Measurements from ENCODE around the gene PGGHG. TPM values are rescaled to one million over a fixed set of nuclear protein-coding genes. Genes with fewer than 3 reads are reported as not detected.

PGGHG gene
- total RNA-seq, 1 donor from 2014 or later = 2.6 TPM

GRCh38 chr11:253160-253885, 35.6 kb upstream of the PGGHG start:
- Histone ChIP-seq H3K4me3 (ENCODE audit: low read length in 3 of 3) (no peak overlapping the region), H3K9ac (ENCODE audit: low read depth in 1 of 3, low read length in 3 of 3) (peak overlapping the region in 1 of 3 donors; percentile 33), H3K36me3 (ENCODE audit: control insufficient read depth in 3 of 3, insufficient read depth in 3 of 3, low read length in 3 of 3) (peaks cover 40 to 52% (median 45%) of the 10 kb centered on the region in 3 donors), H3K9me3 (ENCODE audit: control insufficient read depth in 3 of 3, low read length in 3 of 3) (no peaks in the 10 kb centered on the region), H3K4me1 (ENCODE audit: control insufficient read depth in 3 of 3, insufficient read depth in 3 of 3, low read length in 3 of 3) (no peaks in the 10 kb centered on the region), H3K27ac (ENCODE audit: low read depth, low read length) (no peak overlapping the region), H3K27me3 (ENCODE audit: control insufficient read depth in 3 of 3, insufficient read depth in 3 of 3, low read length in 3 of 3) (no peaks in the 10 kb centered on the region)

- peaks cover 0 to under 1% (median 0%) of the 10 kb centered on the region in 3 donors for H3K27me3 ChIP-seq (ENCODE audit: control insufficient read depth in 3 of 3, insufficient read depth in 3 of 3, low read length in 3 of 3)
- peak overlapping the region in 1 of 3 donors; percentile 33 for H3K9ac ChIP-seq (ENCODE audit: low read depth in 1 of 3, low read length in 3 of 3)
- H3K4me1 ChIP-seq (ENCODE audit: control insufficient read depth in 3 of 3, insufficient read depth in 3 of 3, low read length in 3 of 3) = no peaks in the 10 kb centered on the region
- no peaks in the 10 kb centered on the region for H3K9me3 ChIP-seq (ENCODE audit: control insufficient read depth in 3 of 3, low read length in 3 of 3)
- H3K4me3 ChIP-seq (ENCODE audit: low read length in 3 of 3) = no peak overlapping the region
- H3K36me3 ChIP-seq (ENCODE audit: control insufficient read depth in 3 of 3, insufficient read depth in 3 of 3, low read length in 3 of 3) = peaks cover 36 to 46% (median 40%) of the 10 kb centered on the region in 3 donors
- no peak overlapping the region for H3K27ac ChIP-seq (ENCODE audit: low read depth, low read length)
Observed at GRCh38 chr11:253886-254270, 35.0 kb upstream of the PGGHG start.

GRCh38 chr11:255176-255575, 33.8 kb upstream of the PGGHG start:
- Histone ChIP-seq H3K36me3 (ENCODE audit: control insufficient read depth in 3 of 3, insufficient read depth in 3 of 3, low read length in 3 of 3) (peaks cover 30 to 35% (median 30%) of the 10 kb centered on the region in 3 donors), H3K9ac (ENCODE audit: low read depth in 1 of 3, low read length in 3 of 3) (no peak overlapping the region), H3K9me3 (ENCODE audit: control insufficient read depth in 3 of 3, low read length in 3 of 3) (no peaks in the 10 kb centered on the region), H3K4me1 (ENCODE audit: control insufficient read depth in 3 of 3, insufficient read depth in 3 of 3, low read length in 3 of 3) (no peaks in the 10 kb centered on the region), H3K4me3 (ENCODE audit: low read length in 3 of 3) (no peak overlapping the region), H3K27me3 (ENCODE audit: control insufficient read depth in 3 of 3, insufficient read depth in 3 of 3, low read length in 3 of 3) (peaks cover 0 to 10% (median 0%) of the 10 kb centered on the region in 3 donors), H3K27ac (ENCODE audit: low read depth, low read length) (no peak overlapping the region)

GRCh38 chr11:255816-256215, 33.1 kb upstream of the PGGHG start:
- H3K27ac ChIP-seq (ENCODE audit: low read depth, low read length) = no peak overlapping the region
- no peak overlapping the region for H3K4me3 ChIP-seq (ENCODE audit: low read length in 3 of 3)
- H3K36me3 ChIP-seq (ENCODE audit: control insufficient read depth in 3 of 3, insufficient read depth in 3 of 3, low read length in 3 of 3) = peaks cover 24 to 29% (median 24%) of the 10 kb centered on the region in 3 donors
- H3K4me1 ChIP-seq (ENCODE audit: control insufficient read depth in 3 of 3, insufficient read depth in 3 of 3, low read length in 3 of 3) = no peaks in the 10 kb centered on the region
- peak overlapping the region in 1 of 3 donors; percentile 11 for H3K9ac ChIP-seq (ENCODE audit: low read depth in 1 of 3, low read length in 3 of 3)
- H3K9me3 ChIP-seq (ENCODE audit: control insufficient read depth in 3 of 3, low read length in 3 of 3) = no peaks in the 10 kb centered on the region
- peaks cover 0 to 10% (median 0%) of the 10 kb centered on the region in 3 donors for H3K27me3 ChIP-seq (ENCODE audit: control insufficient read depth in 3 of 3, insufficient read depth in 3 of 3, low read length in 3 of 3)

- Histone ChIP-seq H3K27ac (ENCODE audit: low read depth, low read length) (no peak overlapping the region), H3K36me3 (ENCODE audit: control insufficient read depth in 3 of 3, insufficient read depth in 3 of 3, low read length in 3 of 3) (peaks cover 12 to 16% (median 13%) of the 10 kb centered on the region in 3 donors), H3K27me3 (ENCODE audit: control insufficient read depth in 3 of 3, insufficient read depth in 3 of 3, low read length in 3 of 3) (peaks cover 0 to 10% (median 0%) of the 10 kb centered on the region in 3 donors), H3K9ac (ENCODE audit: low read depth in 1 of 3, low read length in 3 of 3) (no peak overlapping the region), H3K9me3 (ENCODE audit: control insufficient read depth in 3 of 3, low read length in 3 of 3) (no peaks in the 10 kb centered on the region), H3K4me3 (ENCODE audit: low read length in 3 of 3) (no peak overlapping the region), H3K4me1 (ENCODE audit: control insufficient read depth in 3 of 3, insufficient read depth in 3 of 3, low read length in 3 of 3) (no peaks in the 10 kb centered on the region)
Observed at GRCh38 chr11:256952-257737, 31.8 kb upstream of the PGGHG start.

GRCh38 chr11:257766-258493, 31.0 kb upstream of the PGGHG start:
- no peaks in the 10 kb centered on the region for H3K9me3 ChIP-seq (ENCODE audit: control insufficient read depth in 3 of 3, low read length in 3 of 3)
- H3K27me3 ChIP-seq (ENCODE audit: control insufficient read depth in 3 of 3, insufficient read depth in 3 of 3, low read length in 3 of 3) = peaks cover 0 to 10% (median 0%) of the 10 kb centered on the region in 3 donors
- no peak overlapping the region for H3K4me3 ChIP-seq (ENCODE audit: low read length in 3 of 3)
- no peak overlapping the region for H3K27ac ChIP-seq (ENCODE audit: low read depth, low read length)
- no peaks in the 10 kb centered on the region for H3K4me1 ChIP-seq (ENCODE audit: control insufficient read depth in 3 of 3, insufficient read depth in 3 of 3, low read length in 3 of 3)
- peaks cover 5 to 9% (median 5%) of the 10 kb centered on the region in 3 donors for H3K36me3 ChIP-seq (ENCODE audit: control insufficient read depth in 3 of 3, insufficient read depth in 3 of 3, low read length in 3 of 3)
- H3K9ac ChIP-seq (ENCODE audit: low read depth in 1 of 3, low read length in 3 of 3) = no peak overlapping the region

- Histone ChIP-seq H3K9ac (ENCODE audit: low read depth in 1 of 3, low read length in 3 of 3) (no peak overlapping the region), H3K36me3 (ENCODE audit: control insufficient read depth in 3 of 3, insufficient read depth in 3 of 3, low read length in 3 of 3) (no peaks in the 10 kb centered on the region), H3K27ac (ENCODE audit: low read depth, low read length) (no peak overlapping the region), H3K4me1 (ENCODE audit: control insufficient read depth in 3 of 3, insufficient read depth in 3 of 3, low read length in 3 of 3) (no peaks in the 10 kb centered on the region), H3K4me3 (ENCODE audit: low read length in 3 of 3) (no peak overlapping the region), H3K27me3 (ENCODE audit: control insufficient read depth in 3 of 3, insufficient read depth in 3 of 3, low read length in 3 of 3) (peaks cover 0 to 10% (median 0%) of the 10 kb centered on the region in 3 donors), H3K9me3 (ENCODE audit: control insufficient read depth in 3 of 3, low read length in 3 of 3) (no peaks in the 10 kb centered on the region)
Observed at GRCh38 chr11:259413-259812, 29.5 kb upstream of the PGGHG start.

- Histone ChIP-seq H3K27me3 (ENCODE audit: control insufficient read depth in 3 of 3, insufficient read depth in 3 of 3, low read length in 3 of 3) (peaks cover 0 to 10% (median 0%) of the 10 kb centered on the region in 3 donors), H3K27ac (ENCODE audit: low read depth, low read length) (no peak overlapping the region), H3K9ac (ENCODE audit: low read depth in 1 of 3, low read length in 3 of 3) (no peak overlapping the region), H3K9me3 (ENCODE audit: control insufficient read depth in 3 of 3, low read length in 3 of 3) (no peaks in the 10 kb centered on the region), H3K36me3 (ENCODE audit: control insufficient read depth in 3 of 3, insufficient read depth in 3 of 3, low read length in 3 of 3) (no peaks in the 10 kb centered on the region), H3K4me1 (ENCODE audit: control insufficient read depth in 3 of 3, insufficient read depth in 3 of 3, low read length in 3 of 3) (no peaks in the 10 kb centered on the region), H3K4me3 (ENCODE audit: low read length in 3 of 3) (no peak overlapping the region)
Observed at GRCh38 chr11:261624-262023, 27.3 kb upstream of the PGGHG start.

- Histone ChIP-seq H3K4me1 (ENCODE audit: control insufficient read depth in 3 of 3, insufficient read depth in 3 of 3, low read length in 3 of 3) (peaks cover 0 to 6% (median 0%) of the 10 kb centered on the region in 3 donors), H3K36me3 (ENCODE audit: control insufficient read depth in 3 of 3, insufficient read depth in 3 of 3, low read length in 3 of 3) (no peaks in the 10 kb centered on the region), H3K27ac (ENCODE audit: low read depth, low read length) (no peak overlapping the region), H3K27me3 (ENCODE audit: control insufficient read depth in 3 of 3, insufficient read depth in 3 of 3, low read length in 3 of 3) (peaks cover 9 to 27% (median 13%) of the 10 kb centered on the region in 3 donors), H3K4me3 (ENCODE audit: low read length in 3 of 3) (no peak overlapping the region), H3K9ac (ENCODE audit: low read depth in 1 of 3, low read length in 3 of 3) (no peak overlapping the region), H3K9me3 (ENCODE audit: control insufficient read depth in 3 of 3, low read length in 3 of 3) (no peaks in the 10 kb centered on the region)
Observed at GRCh38 chr11:266676-267439, 22.1 kb upstream of the PGGHG start.
